ENCODE data around the gene DNAL1. TPM values are rescaled to one million over a fixed set of nuclear protein-coding genes. Genes with fewer than 3 reads are reported as not detected.

DNAL1 gene
- total and polyA plus RNA-seq, 2 of the 13 experiments (the other 11 are each of a cell fraction or from before 2014, with no cell fraction given): 1.4 to 13.3 TPM

- H3K9me3 ChIP-seq (ENCODE audit: low read length): no peaks in the 10 kb centered on the region
- H3K36me3 ChIP-seq (replicated peaks in 1 of 2; ENCODE audit: control insufficient read depth in 1 of 2, insufficient read depth in 2 of 2, low read length in 2 of 2): no peaks in the 10 kb centered on the region
- DNase-seq (ENCODE audit: low spot score): peak; percentile 90
- peaks cover 47% of the 10 kb centered on the region for H3K4me1 ChIP-seq (ENCODE audit: insufficient read depth, low read length)
- in situ Hi-C loops (cut with HindIII; ENCODE audit: extremely low pct_ligation_motif_present, low pct_unique_long_range_greater_than_20kb) (no loop called here), intact Hi-C loops (cut with micrococcal nuclease; ENCODE audit: unreplicated experiment) (no loop called here)
- BruUV-seq (replicated peaks): no TSS peak
- H3K27me3 ChIP-seq (ENCODE audit: control insufficient read depth in 1 of 2, insufficient read depth in 2 of 2, low read length in 2 of 2): no peaks in the 10 kb centered on the region
- peak; percentile 60 for ATAC-seq
- H3K27ac ChIP-seq (ENCODE audit: extremely low read length, insufficient read depth, low read length): peak overlapping the region; percentile 34
- POLR2A ChIA-PET: interaction anchor here (1.0 kb wide), 1 partner anchor 41 kb away, joined by 5 read pairs; the partner anchor contains the start of gene ACOT2
- H3K79me2 ChIP-seq (ENCODE audit: insufficient read depth, low read length): no peaks in the 10 kb centered on the region
- peak; percentile 66 for FAIRE-seq
- H3K4me2 ChIP-seq (ENCODE audit: low read depth, low read length): peak overlapping the region; percentile 74
- 0% methylated on average over 2 of the region's 2 CpGs for WGBS (ENCODE audit: low lambda C conversion rate)
- H3K4me3 ChIP-seq (replicated peaks in 1 of 3; ENCODE audit: insufficient read depth in 1 of 3, low read depth in 2 of 3, low read length in 3 of 3): no peak overlapping the region
- H3K9ac ChIP-seq (ENCODE audit: insufficient read depth, low read depth, low read length): no peak overlapping the region
- CTCF ChIA-PET (ENCODE audit: low intra/inter-chr PET ratio, low total read pairs): no interaction called here
- H4K20me1 ChIP-seq (ENCODE audit: insufficient read depth, low read length): no peaks in the 10 kb centered on the region
- H2AFZ ChIP-seq (ENCODE audit: low read length): no peak overlapping the region
- TF ChIP-seq ZSCAN9 (CRISPR knock-in tag; IDR thresholded peaks at IDR 0.05; ENCODE audit: borderline replicate concordance) (no peak), HMGXB4 (CRISPR knock-in tag; IDR thresholded peaks at IDR 0.05; ENCODE audit: borderline replicate concordance in 1 of 2, low read depth in 1 of 2) (peak in 1 of 2 experiments; percentile 26; a peak in 1 of 4 replicates), ZSCAN25 (CRISPR knock-in tag; IDR thresholded peaks at IDR 0.05) (no peak), RFX3 (CRISPR knock-in tag; IDR thresholded peaks at IDR 0.05) (no peak), CHD4 (IDR thresholded peaks at IDR 0.05; ENCODE audit: borderline replicate concordance, low read length) (0 out of 2 replicates have a peak, but pooled peaks have one; percentile 19), ZNF776 (CRISPR knock-in tag; IDR thresholded peaks at IDR 0.05) (no peak), SIX4 (CRISPR knock-in tag; IDR thresholded peaks at IDR 0.05) (no peak), SMAD1 (CRISPR knock-in tag; IDR thresholded peaks at IDR 0.05; ENCODE audit: borderline replicate concordance, low read depth) (no peak), ETV5 (CRISPR knock-in tag; IDR thresholded peaks at IDR 0.05; ENCODE audit: borderline replicate concordance) (peak; percentile 87), CREBL2 (CRISPR knock-in tag; IDR thresholded peaks at IDR 0.05; ENCODE audit: borderline replicate concordance) (no peak), ZNF577 (CRISPR knock-in tag; IDR thresholded peaks at IDR 0.05; ENCODE audit: borderline replicate concordance, low read depth) (no peak), ZNF296 (CRISPR knock-in tag; conservative IDR thresholded peaks at IDR 0.05) (no peak), ZNF274 (CRISPR knock-in tag; IDR thresholded peaks at IDR 0.05) (no peak), DNMT3B (CRISPR knock-in tag; conservative IDR thresholded peaks at IDR 0.05) (no peak), ZKSCAN8 (CRISPR knock-in tag; IDR thresholded peaks at IDR 0.05; ENCODE audit: borderline replicate concordance) (no peak), PHF5A (CRISPR knock-in tag; IDR thresholded peaks at IDR 0.05; ENCODE audit: low read depth, unreplicated experiment) (no peak), BHLHE40 (IDR thresholded peaks at IDR 0.05; ENCODE audit: low read length) (peak; percentile 66), EP300 (IDR thresholded peaks at IDR 0.05; ENCODE audit: low read depth in 2 of 2, low read length in 2 of 2) (peak in 1 of 2 experiments; percentile 88; a peak in 1 of 4 replicates), EP300 (CRISPR knock-in tag; IDR thresholded peaks at IDR 0.05; ENCODE audit: borderline replicate concordance) (no peak), ZNF83 (CRISPR knock-in tag; IDR thresholded peaks at IDR 0.05; ENCODE audit: borderline replicate concordance) (no peak), ZMAT5 (CRISPR knock-in tag; IDR thresholded peaks at IDR 0.05; ENCODE audit: borderline replicate concordance, low read depth) (no peak), ZNF484 (CRISPR knock-in tag; IDR thresholded peaks at IDR 0.05; ENCODE audit: borderline replicate concordance, low read depth) (no peak), JUND (CRISPR knock-in tag; IDR thresholded peaks at IDR 0.05) (no peak)
Observed at GRCh38 chr14:73610687-73611086, 34.1 kb upstream of the DNAL1 start.

All from HepG2 (cell line).